DND-41 (cell line): ENCODE data around the gene TRPM5.
A peak's percentile ranks its signal among the peaks of the same experiment; 100 is the strongest.

Experiments used
- ATAC-seq: fragments of 200-7000 bp; cut with Tn5 transposase; 3 replicates; pipeline ENCODE4 v1.9.1; 2021; ENCODE audit warnings: low read depth; ENCODE audit not compliant: insufficient read depth
- DNase-seq: peaks from one replicate; pipeline ENCODE4 v3.0.0-alpha.2; 2020
- H2AFZ ChIP-seq: 2 replicates; pipeline ENCODE4 v1.6.0; 2012; ENCODE audit warnings: low read depth, low read length
- H3K27ac ChIP-seq: 2 replicates; pipeline ENCODE4 v1.5.1; 2012; ENCODE audit warnings: low read length, inconsistent platforms
- H3K27me3 ChIP-seq: fragments of 200-600 bp; sonication (generic); 2 replicates; pipeline ENCODE4 v1.6.0; 2012; ENCODE audit warnings: low read length, mild to moderate bottlenecking, inconsistent platforms; ENCODE audit not compliant: insufficient read depth, poor library complexity
- H3K36me3 ChIP-seq: 2 replicates; pipeline ENCODE4 v1.5.1; 2012; ENCODE audit warnings: low read length, inconsistent platforms; ENCODE audit not compliant: insufficient read depth
- H3K4me1 ChIP-seq: 2 replicates; pipeline ENCODE4 v1.5.1; 2012; ENCODE audit warnings: mild to moderate bottlenecking, low read length; ENCODE audit not compliant: insufficient read depth
- H3K4me2 ChIP-seq: 2 replicates; pipeline ENCODE4 v1.6.0; 2012; ENCODE audit warnings: mild to moderate bottlenecking, moderate library complexity, low read length, inconsistent platforms; ENCODE audit not compliant: insufficient read depth
- H3K4me3 ChIP-seq, 2 experiments: fragments of 200-600 bp in 1 of 2; shearing (Covaris generic) in 1 of 2; 2 replicates each; pipeline ENCODE4 v1.5.1; 2012 to 2016; ENCODE audit warnings: inconsistent platforms in 2 of 2, low read length in 2 of 2, mild to moderate bottlenecking in 2 of 2, low read depth in 1 of 2, moderate library complexity in 1 of 2
- H3K79me2 ChIP-seq: 2 replicates; pipeline ENCODE4 v1.6.0; 2012; ENCODE audit warnings: low read length, inconsistent platforms; ENCODE audit not compliant: insufficient read depth
- H3K9ac ChIP-seq: 2 replicates; pipeline ENCODE4 v1.6.0; 2012; ENCODE audit warnings: low read depth, mild to moderate bottlenecking, inconsistent platforms, low read length, moderate library complexity
- H3K9me3 ChIP-seq: 2 replicates; pipeline ENCODE4 v1.5.1; 2012; ENCODE audit warnings: low read length, moderate library complexity, mild to moderate bottlenecking, inconsistent platforms; ENCODE audit not compliant: insufficient read depth, severe bottlenecking
- H4K20me1 ChIP-seq: 2 replicates; pipeline ENCODE4 v1.6.0; 2012; ENCODE audit warnings: low read length; ENCODE audit not compliant: insufficient read depth
- EZH2 ChIP-seq: IDR thresholded peaks from 3 replicates; pipeline ENCODE4 v1.6.1; 2012; ENCODE audit warnings: borderline replicate concordance, low read depth, mild to moderate bottlenecking, moderate library complexity, low read length, inconsistent platforms; ENCODE audit not compliant: severe bottlenecking
- TF ChIP-seq, protein P1 (sequence below): IDR thresholded peaks from 2 replicates; pipeline ENCODE4 v1.5.1; 2012; ENCODE audit warnings: borderline replicate concordance, low read length, moderate library complexity, mild to moderate bottlenecking; ENCODE audit not compliant: poor library complexity, severe bottlenecking; ENCODE audit errors: extremely low read depth

Gene TRPM5

DNA sequence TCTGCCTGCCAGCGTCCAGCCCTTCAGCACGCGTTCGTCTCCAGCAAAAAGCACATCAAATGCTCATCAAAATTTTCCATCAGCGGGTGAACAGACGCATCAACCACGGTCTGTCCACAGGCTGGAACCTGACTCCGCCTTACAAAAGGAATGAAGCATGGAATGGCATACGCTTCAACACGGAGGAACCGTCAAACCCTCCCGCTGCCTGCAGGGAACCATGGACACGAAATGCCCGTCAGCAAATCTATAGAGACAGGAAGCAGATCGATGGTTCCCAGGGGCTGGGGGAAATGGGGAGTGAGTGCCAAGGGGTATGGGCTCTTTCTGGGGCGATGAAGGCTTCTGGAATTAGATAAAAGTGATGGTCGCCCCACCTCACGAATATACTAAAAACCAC, 27.5 kb downstream of the TRPM5 start:
- H3K79me2 ChIP-seq: no peaks in the 10 kb centered on the region
- H2AFZ ChIP-seq: no peak overlapping the region
- H3K4me1 ChIP-seq: peaks cover 5% of the 10 kb centered on the region; the same call in 1 of the 2 replicates
- no peak overlapping the region for H3K27ac ChIP-seq
- TF ChIP-seq, protein P1, sequence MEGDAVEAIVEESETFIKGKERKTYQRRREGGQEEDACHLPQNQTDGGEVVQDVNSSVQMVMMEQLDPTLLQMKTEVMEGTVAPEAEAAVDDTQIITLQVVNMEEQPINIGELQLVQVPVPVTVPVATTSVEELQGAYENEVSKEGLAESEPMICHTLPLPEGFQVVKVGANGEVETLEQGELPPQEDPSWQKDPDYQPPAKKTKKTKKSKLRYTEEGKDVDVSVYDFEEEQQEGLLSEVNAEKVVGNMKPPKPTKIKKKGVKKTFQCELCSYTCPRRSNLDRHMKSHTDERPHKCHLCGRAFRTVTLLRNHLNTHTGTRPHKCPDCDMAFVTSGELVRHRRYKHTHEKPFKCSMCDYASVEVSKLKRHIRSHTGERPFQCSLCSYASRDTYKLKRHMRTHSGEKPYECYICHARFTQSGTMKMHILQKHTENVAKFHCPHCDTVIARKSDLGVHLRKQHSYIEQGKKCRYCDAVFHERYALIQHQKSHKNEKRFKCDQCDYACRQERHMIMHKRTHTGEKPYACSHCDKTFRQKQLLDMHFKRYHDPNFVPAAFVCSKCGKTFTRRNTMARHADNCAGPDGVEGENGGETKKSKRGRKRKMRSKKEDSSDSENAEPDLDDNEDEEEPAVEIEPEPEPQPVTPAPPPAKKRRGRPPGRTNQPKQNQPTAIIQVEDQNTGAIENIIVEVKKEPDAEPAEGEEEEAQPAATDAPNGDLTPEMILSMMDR: no peak
- TF ChIP-seq EZH2: no peak
- no peak overlapping the region for H3K4me3 ChIP-seq
- no peak overlapping the region for H3K9ac ChIP-seq
- H3K27me3 ChIP-seq: no peaks in the 10 kb centered on the region
- no peak overlapping the region for H3K4me2 ChIP-seq
- DNase-seq (no peak), ATAC-seq (no peak)
- H3K9me3 ChIP-seq: no peaks in the 10 kb centered on the region
- H3K36me3 ChIP-seq: no peaks in the 10 kb centered on the region
- peaks cover 2% of the 10 kb centered on the region; the same call in 1 of the 2 replicates for H4K20me1 ChIP-seq

DNA sequence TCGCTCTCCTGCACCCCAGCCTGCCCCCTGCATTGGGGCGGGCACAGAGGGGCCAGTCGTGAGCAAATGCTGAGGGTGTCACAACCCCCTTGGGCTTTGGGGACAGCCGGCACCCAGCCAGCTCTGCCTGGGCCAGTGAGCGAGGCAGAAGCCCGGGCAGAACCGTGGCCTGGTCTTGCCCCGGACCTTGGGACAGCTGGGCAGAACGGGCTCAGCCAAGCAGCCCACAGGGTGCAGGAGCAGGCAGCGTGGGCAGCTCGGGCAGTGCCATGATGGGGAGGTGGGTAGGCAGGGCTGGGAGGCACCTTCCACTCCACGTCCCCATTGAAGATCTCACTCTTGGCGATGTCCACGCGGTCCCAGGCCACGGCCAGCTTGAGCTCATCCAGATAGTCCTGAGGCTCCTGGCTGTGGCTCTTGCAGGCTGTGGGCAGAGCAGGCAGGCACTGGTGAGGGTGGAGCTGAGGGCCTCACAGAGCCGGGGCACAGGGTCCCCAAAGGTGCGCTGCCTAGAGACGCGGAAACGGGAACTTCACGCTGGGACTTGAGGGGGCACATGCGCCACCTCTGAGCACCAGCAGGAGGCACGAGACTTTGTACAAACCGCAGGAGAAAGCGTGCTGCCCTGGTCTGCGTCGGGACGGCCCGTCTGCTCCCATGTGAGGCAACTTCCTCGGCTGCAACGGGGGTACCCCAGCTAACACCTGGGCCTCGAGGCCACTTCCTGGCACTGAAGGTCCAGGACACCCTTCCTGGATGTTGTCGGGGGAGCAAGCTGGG, 28.5 kb downstream of the TRPM5 start:
- H3K9ac ChIP-seq: no peak overlapping the region
- DNase-seq (no peak), ATAC-seq (no peak)
- H2AFZ ChIP-seq: no peak overlapping the region
- H3K27ac ChIP-seq: no peak overlapping the region
- H4K20me1 ChIP-seq: no peaks in the 10 kb centered on the region; the same call in 1 of the 2 replicates
- H3K4me1 ChIP-seq: peaks cover 5% of the 10 kb centered on the region; the same call in 1 of the 2 replicates
- H3K9me3 ChIP-seq: no peaks in the 10 kb centered on the region
- H3K36me3 ChIP-seq: no peaks in the 10 kb centered on the region
- no peak overlapping the region for H3K4me3 ChIP-seq
- no peaks in the 10 kb centered on the region for H3K27me3 ChIP-seq
- no peaks in the 10 kb centered on the region for H3K79me2 ChIP-seq
- no peak for TF ChIP-seq EZH2
- TF ChIP-seq, protein P1: peak; percentile 30
- no peak overlapping the region for H3K4me2 ChIP-seq

DNA sequence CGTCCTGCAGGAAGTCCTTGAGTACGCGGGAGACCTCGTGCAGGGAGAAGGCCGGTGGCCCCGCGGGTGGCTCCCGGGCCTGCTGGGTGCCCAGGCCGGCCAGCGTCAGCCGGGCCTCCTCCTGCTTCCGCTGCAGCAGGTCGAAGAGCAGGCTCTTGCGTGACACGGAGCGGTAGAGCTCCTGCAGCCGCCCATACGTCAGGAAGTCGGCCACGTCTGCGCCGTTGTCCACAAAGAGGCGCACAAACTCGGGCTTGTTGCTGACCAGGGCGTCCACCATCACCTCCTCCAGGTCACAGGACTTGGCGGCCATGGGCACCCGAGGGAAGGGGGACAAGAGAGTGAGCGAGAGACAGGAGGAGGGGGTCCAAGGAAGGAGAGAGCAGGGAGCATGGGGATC, 29.1 kb downstream of the TRPM5 start:
- Histone ChIP-seq H3K27ac (no peak overlapping the region), H3K27me3 (no peaks in the 10 kb centered on the region), H3K4me3 (no peak overlapping the region), H3K36me3 (no peaks in the 10 kb centered on the region), H3K9me3 (no peaks in the 10 kb centered on the region), H3K9ac (no peak overlapping the region), H2AFZ (no peak overlapping the region), H3K79me2 (no peaks in the 10 kb centered on the region), H3K4me1 (0 out of 2 replicates have a peak, but pooled peaks cover under 1% of the 10 kb centered on the region), H3K4me2 (no peak overlapping the region), H4K20me1 (no peaks in the 10 kb centered on the region; the same call in 1 of the 2 replicates)
- TF ChIP-seq EZH2: no peak
- TF ChIP-seq, protein P1: no peak
- ATAC-seq: no peak
- DNase-seq: no peak
